Neural progenitor cell (in vitro differentiated cells): ENCODE results near the gene CCDC60.

Experiments
- CTCF ChIP-seq: fragments of 200-600 bp; sonication (generic); IDR thresholded peaks from 2 replicates; pipeline ENCODE4 v1.5.1; 2017; ENCODE audit warnings: antibody characterized with exemption, mild to moderate bottlenecking
- EZH2 ChIP-seq: fragments of 200-600 bp; sonication (generic); IDR thresholded peaks from 2 replicates; pipeline ENCODE4 v1.6.1; 2017; ENCODE audit warnings: antibody characterized with exemption, mild to moderate bottlenecking, moderate library complexity

GRCh38 chr12:119378903-119379302 lies 44.4 kb downstream of the CCDC60 start:
- TF ChIP-seq EZH2 (no peak), CTCF (no peak)
